Measurements from ENCODE around the gene MYD88. TPM values are rescaled to one million over a fixed set of nuclear protein-coding genes. Genes with fewer than 3 reads are reported as not detected.
A peak's percentile ranks its signal among the peaks of the same experiment; 100 is the strongest.

MYD88 gene
- total RNA-seq, 1 donor from 2014 or later = 99.7 TPM

- no peak overlapping the region for H3K27ac ChIP-seq
- no peak for TF ChIP-seq CTCF (IDR thresholded peaks at IDR 0.05)
- no peak overlapping the region for H3K4me3 ChIP-seq
- intact Hi-C loops (cut with DNase I) = no loop called here
- DNase-seq = no peak
- H3K9me3 ChIP-seq = no peaks in the 10 kb centered on the region
- no peak for ATAC-seq
- H3K36me3 ChIP-seq = peaks cover 100% of the 10 kb centered on the region
- H3K27me3 ChIP-seq (ENCODE audit: low read depth) = no peaks in the 10 kb centered on the region
- H3K4me1 ChIP-seq = peaks cover 37% of the 10 kb centered on the region
Measured at GRCh38 chr3:38126121-38126892, 12.2 kb upstream of the MYD88 start.

GRCh38 chr3:38127611-38128302 lies 10.7 kb upstream of the MYD88 start:
- ATAC-seq = peak; percentile 88 to 92
- Histone ChIP-seq H3K27ac (peak overlapping the region; percentile 53), H3K9me3 (no peaks in the 10 kb centered on the region), H3K27me3 (ENCODE audit: low read depth) (no peaks in the 10 kb centered on the region), H3K4me1 (peaks cover 48% of the 10 kb centered on the region), H3K36me3 (peaks cover 100% of the 10 kb centered on the region), H3K4me3 (no peak overlapping the region)
- peak; percentile 69 for DNase-seq
- intact Hi-C loops (cut with DNase I) = no loop called here
- TF ChIP-seq CTCF (IDR thresholded peaks at IDR 0.05) = no peak

GRCh38 chr3:38128303-38128655 lies 10.2 kb upstream of the MYD88 start:
- peak overlapping the region; percentile 53 for H3K27ac ChIP-seq
- intact Hi-C loops (cut with DNase I) = no loop called here
- DNase-seq (no peak), ATAC-seq (no peak)
- H3K9me3 ChIP-seq = no peaks in the 10 kb centered on the region
- H3K36me3 ChIP-seq = peaks cover 100% of the 10 kb centered on the region
- no peak for TF ChIP-seq CTCF (IDR thresholded peaks at IDR 0.05)
- H3K4me1 ChIP-seq = peaks cover 53% of the 10 kb centered on the region
- H3K27me3 ChIP-seq (ENCODE audit: low read depth) = no peaks in the 10 kb centered on the region
- H3K4me3 ChIP-seq = no peak overlapping the region

GRCh38 chr3:38129058-38129457 lies 9.4 kb upstream of the MYD88 start:
- peaks cover 100% of the 10 kb centered on the region for H3K36me3 ChIP-seq
- no peaks in the 10 kb centered on the region for H3K9me3 ChIP-seq
- DNase-seq = no peak
- no peak for TF ChIP-seq CTCF (IDR thresholded peaks at IDR 0.05)
- H3K27ac ChIP-seq = peak overlapping the region; percentile 53
- H3K27me3 ChIP-seq (ENCODE audit: low read depth) = no peaks in the 10 kb centered on the region
- no peak for ATAC-seq
- H3K4me3 ChIP-seq = no peak overlapping the region
- intact Hi-C loops (cut with DNase I) = no loop called here
- peaks cover 58% of the 10 kb centered on the region for H3K4me1 ChIP-seq

GRCh38 chr3:38130631-38131065 lies 7.8 kb upstream of the MYD88 start:
- DNase-seq (no peak), ATAC-seq (no peak)
- intact Hi-C loops (cut with DNase I) = no loop called here
- peaks cover 74% of the 10 kb centered on the region for H3K4me1 ChIP-seq
- TF ChIP-seq CTCF (IDR thresholded peaks at IDR 0.05) = no peak
- H3K36me3 ChIP-seq = peaks cover 96% of the 10 kb centered on the region
- no peaks in the 10 kb centered on the region for H3K9me3 ChIP-seq
- H3K27ac ChIP-seq = no peak overlapping the region
- H3K27me3 ChIP-seq (ENCODE audit: low read depth) = no peaks in the 10 kb centered on the region
- no peak overlapping the region for H3K4me3 ChIP-seq

Data from lower lobe of right lung (tissue), 2 donors.